HG02870 (cell line): ENCODE measurements around the gene ALG8.
A peak's percentile ranks its signal among the peaks of the same experiment; 100 is the strongest.
"Not testable (repeated sequence)": the region's sequence is repeated elsewhere in the genome, so short reads cannot be mapped to it uniquely, and the experiment has no call there.

Source experiments
- ATAC-seq: cut with Tn5 transposase; IDR thresholded peaks from one replicate; pipeline ENCODE4 v1.9.1; 2021; ENCODE audit warnings: mild to moderate bottlenecking, moderate library complexity; ENCODE audit not compliant: unreplicated experiment

Gene ALG8

GRCh38 chr11:78139422-78140391, at the start of gene ALG8:
Gene ALG8, minus strand, starts transcription at chr11:78139626. Its CDS starts 38 bp downstream, at chr11:78139588.
- peak; percentile 94 for ATAC-seq

GRCh38 chr11:78188286-78189173, 49.1 kb upstream of the ALG8 start, which contains the start of the genes KCTD21 and USP35:
Gene KCTD21, minus strand, starts transcription at chr11:78188626. Its CDS starts 14,072 bp downstream, at chr11:78174554.
Gene USP35, plus strand, starts transcription at chr11:78188919. Its CDS starts 7,327 bp downstream, at chr11:78196246.
- ATAC-seq, result peak; percentile 92

GRCh38 chr11:78187366-78188285, 48.2 kb upstream of the ALG8 start:
- ATAC-seq, result peak; percentile 17

GRCh38 chr11:78181185-78181584, 41.8 kb upstream of the ALG8 start:
- no peak for ATAC-seq

- no peak for ATAC-seq
Measured at GRCh38 chr11:78180751-78181150, 41.3 kb upstream of the ALG8 start.

GRCh38 chr11:78179459-78180071, 40.1 kb upstream of the ALG8 start:
- no peak for ATAC-seq

GRCh38 chr11:78177216-78177615, 37.8 kb upstream of the ALG8 start:
- no peak for ATAC-seq

GRCh38 chr11:78176605-78177141, 37.2 kb upstream of the ALG8 start:
- ATAC-seq, result no peak

- not testable (repeated sequence) for ATAC-seq
Measured at GRCh38 chr11:78175862-78176261, 36.4 kb upstream of the ALG8 start.

GRCh38 chr11:78171951-78172350, 32.5 kb upstream of the ALG8 start:
- ATAC-seq, result no peak

- no peak for ATAC-seq
Measured at GRCh38 chr11:78170874-78171549, 31.6 kb upstream of the ALG8 start.

- no peak for ATAC-seq
Measured at GRCh38 chr11:78170413-78170812, 31.0 kb upstream of the ALG8 start.

- ATAC-seq, result no peak
Measured at GRCh38 chr11:78168539-78169477, 29.4 kb upstream of the ALG8 start.

- no peak for ATAC-seq
Measured at GRCh38 chr11:78166855-78167469, 27.5 kb upstream of the ALG8 start.

GRCh38 chr11:78164471-78164870, 25.0 kb upstream of the ALG8 start:
- no peak for ATAC-seq

- ATAC-seq, result no peak
Measured at GRCh38 chr11:78163828-78164227, 24.4 kb upstream of the ALG8 start.

- ATAC-seq, result no peak
Measured at GRCh38 chr11:78161962-78162371, 22.5 kb upstream of the ALG8 start.
